Measurements from ENCODE around the gene TJP3.
A peak's percentile ranks its signal among the peaks of the same experiment; 100 is the strongest.
"Not testable (repeated sequence)": the region's sequence is repeated elsewhere in the genome, so short reads cannot be mapped to it uniquely, and the experiment has no call there.

The TJP3 gene

GRCh38 chr19:3708207-3708931 is at the start of gene TJP3:
TJP3 (plus strand) TSS chr19:3708384; CDS start chr19:3728433, 20,049 bp downstream.
- DNase-seq, result no peak

- DNase-seq, result no peak
Observed at GRCh38 chr19:3658870-3659745, 49.1 kb upstream of the TJP3 start.

- DNase-seq, result no peak
Observed at GRCh38 chr19:3659746-3660112, 48.5 kb upstream of the TJP3 start.

- DNase-seq, result no peak
Observed at GRCh38 chr19:3660493-3661219, 47.5 kb upstream of the TJP3 start.

GRCh38 chr19:3661284-3662238 is 46.6 kb upstream of the TJP3 start:
- no peak for DNase-seq

GRCh38 chr19:3663838-3664237 is 44.3 kb upstream of the TJP3 start:
- no peak for DNase-seq

GRCh38 chr19:3664879-3665642 is 43.1 kb upstream of the TJP3 start:
- DNase-seq, result no peak

GRCh38 chr19:3665681-3666544 is 42.3 kb upstream of the TJP3 start:
- no peak for DNase-seq

- DNase-seq, result not testable (repeated sequence)
Observed at GRCh38 chr19:3666545-3666856, 41.7 kb upstream of the TJP3 start.

GRCh38 chr19:3667037-3667638 is 41.0 kb upstream of the TJP3 start:
- DNase-seq, result no peak

GRCh38 chr19:3667766-3668165 is 40.4 kb upstream of the TJP3 start:
- no peak for DNase-seq

- DNase-seq, result no peak
Observed at GRCh38 chr19:3668331-3669081, 39.7 kb upstream of the TJP3 start.

GRCh38 chr19:3669082-3669946 is 38.9 kb upstream of the TJP3 start:
- DNase-seq, result no peak

GRCh38 chr19:3669947-3670795 is 38.0 kb upstream of the TJP3 start:
- DNase-seq, result no peak

GRCh38 chr19:3670796-3671679 is 37.1 kb upstream of the TJP3 start:
- peak; percentile 40 for DNase-seq
